GDM1 (cell line): Measurements from ENCODE around the gene BCL7A.
A peak's percentile ranks its signal among the peaks of the same experiment; 100 is the strongest.
"Not testable (repeated sequence)": the region's sequence is repeated elsewhere in the genome, so short reads cannot be mapped to it uniquely, and the experiment has no call there.

Source experiments
- DNase-seq: peaks from one replicate; lab custom pipeline; 2025; lab: John Stamatoyannopoulos, UW

The BCL7A gene

GRCh38 chr12:122021822-122022392 is at the start of gene BCL7A:
Gene BCL7A (plus strand): TSS chr12:122021884. CDS start chr12:122022092, 208 bp downstream.
- peak; percentile 76 for DNase-seq

GRCh38 chr12:121974026-121974985 is 47.4 kb upstream of the BCL7A start:
- no peak for DNase-seq

- DNase-seq = no peak
Measured at GRCh38 chr12:121975021-121975420, 46.7 kb upstream of the BCL7A start.

GRCh38 chr12:121976950-121977349 is 44.7 kb upstream of the BCL7A start:
- no peak for DNase-seq

GRCh38 chr12:121980191-121980891 is 41.3 kb upstream of the BCL7A start:
- peak; percentile 55 for DNase-seq

- no peak for DNase-seq
Measured at GRCh38 chr12:121980892-121981272, 40.8 kb upstream of the BCL7A start.

GRCh38 chr12:121981456-121981855 is 40.2 kb upstream of the BCL7A start:
- DNase-seq = no peak

- no peak for DNase-seq
Measured at GRCh38 chr12:121982950-121983349, 38.7 kb upstream of the BCL7A start.

- DNase-seq = no peak
Measured at GRCh38 chr12:121983536-121984210, 38.0 kb upstream of the BCL7A start.

- no peak for DNase-seq
Measured at GRCh38 chr12:121986489-121987245, 35.0 kb upstream of the BCL7A start.

- DNase-seq = not testable (repeated sequence)
Measured at GRCh38 chr12:121988519-121988918, 33.2 kb upstream of the BCL7A start.

- DNase-seq = no peak
Measured at GRCh38 chr12:121989276-121990113, 32.2 kb upstream of the BCL7A start.

GRCh38 chr12:121990114-121990647 is 31.5 kb upstream of the BCL7A start:
- no peak for DNase-seq

- DNase-seq = no peak
Measured at GRCh38 chr12:121990692-121991603, 30.7 kb upstream of the BCL7A start.

- DNase-seq = peak; percentile 86
Measured at GRCh38 chr12:121992059-121992879, 29.4 kb upstream of the BCL7A start.

- no peak for DNase-seq
Measured at GRCh38 chr12:121996050-121996944, 25.4 kb upstream of the BCL7A start.

- no peak for DNase-seq
Measured at GRCh38 chr12:121996945-121997612, 24.6 kb upstream of the BCL7A start.
